SK-N-SH treated with all-trans-retinoic acid at 6 μM for 48 hours (cell line): ENCODE measurements around the gene LOXHD1.

Source experiments
- ATAC-seq: fragments of 200-7000 bp; cut with Tn5 transposase; 3 replicates; pipeline ENCODE4 v1.9.1; 2020; ENCODE audit warnings: mild to moderate bottlenecking, moderate library complexity
- ARNTL ChIP-seq: fragments of 450-650 bp; formaldehyde crosslinking; IDR thresholded peaks from 2 replicates; pipeline ENCODE4 v1.5.0; 2020; ENCODE audit warnings: low read depth, mild to moderate bottlenecking, moderate library complexity, borderline replicate concordance
- BACH2 ChIP-seq: fragments of 250-450 bp; sonication (Bioruptor Pico); IDR thresholded peaks from 2 replicates; pipeline ENCODE4 v1.9.0; 2021; ENCODE audit warnings: mild to moderate bottlenecking, borderline replicate concordance
- CSDC2 ChIP-seq: fragments of 250-450 bp; sonication (Bioruptor Pico); IDR thresholded peaks from 2 replicates; pipeline ENCODE4 v1.5.0; 2020; ENCODE audit warnings: mild to moderate bottlenecking, moderate library complexity
- ESRRG ChIP-seq: fragments of 250-450 bp; sonication (Bioruptor Pico); IDR thresholded peaks from 2 replicates; pipeline ENCODE4 v1.6.1; 2021; ENCODE audit warnings: mild to moderate bottlenecking
- GLIS3 ChIP-seq: fragments of 250-450 bp; sonication (Bioruptor Pico); IDR thresholded peaks from 2 replicates; pipeline ENCODE4 v1.5.0; 2020; ENCODE audit warnings: mild to moderate bottlenecking, moderate library complexity
- ISL1 ChIP-seq: fragments of 250-450 bp; sonication (Bioruptor Pico); IDR thresholded peaks from 2 replicates; pipeline ENCODE4 v2.1.2; 2022; ENCODE audit warnings: mild to moderate bottlenecking, moderate library complexity
- OSR1 ChIP-seq: fragments of 250-450 bp; sonication (Bioruptor Pico); IDR thresholded peaks from 2 replicates; pipeline ENCODE4 v1.8.0; 2022; ENCODE audit warnings: moderate library complexity, mild to moderate bottlenecking, inconsistent platforms
- PPARA ChIP-seq: fragments of 250-450 bp; sonication (Bioruptor Pico); IDR thresholded peaks from 2 replicates; pipeline ENCODE4 v1.5.0; 2020; ENCODE audit warnings: mild to moderate bottlenecking, borderline replicate concordance
- RARB ChIP-seq: fragments of 250-450 bp; sonication (Bioruptor Pico); IDR thresholded peaks from 2 replicates; pipeline ENCODE4 v1.8.0; 2021; ENCODE audit warnings: mild to moderate bottlenecking, moderate library complexity
- SNAI2 ChIP-seq: fragments of 250-450 bp; sonication (Bioruptor Pico); IDR thresholded peaks from 2 replicates; pipeline ENCODE4 v1.5.0; 2020; ENCODE audit warnings: mild to moderate bottlenecking, moderate library complexity
- TCF4 ChIP-seq: fragments of 250-450 bp; sonication (Bioruptor Pico); IDR thresholded peaks from 2 replicates; pipeline ENCODE4 v1.8.0; 2021; ENCODE audit warnings: mild to moderate bottlenecking, moderate library complexity, borderline replicate concordance
- TOX ChIP-seq: fragments of 250-450 bp; sonication (Bioruptor Pico); IDR thresholded peaks from 2 replicates; pipeline ENCODE4 v1.8.0; 2021; ENCODE audit warnings: mild to moderate bottlenecking, moderate library complexity, borderline replicate concordance
- ZC3H10 ChIP-seq: fragments of 250-450 bp; sonication (Bioruptor Pico); IDR thresholded peaks from 2 replicates; pipeline ENCODE4 v1.5.1; 2021; ENCODE audit warnings: mild to moderate bottlenecking, moderate library complexity
- ZFP3 ChIP-seq: fragments of 250-450 bp; sonication (Bioruptor Pico); IDR thresholded peaks from 2 replicates; pipeline ENCODE4 v1.5.0; 2020; ENCODE audit warnings: mild to moderate bottlenecking, moderate library complexity
- ZFP30 ChIP-seq: fragments of 450-650 bp; formaldehyde crosslinking; IDR thresholded peaks from 2 replicates; pipeline ENCODE4 v1.5.0; 2022; ENCODE audit warnings: mild to moderate bottlenecking, moderate library complexity
- ZNF565 ChIP-seq: fragments of 450-650 bp; formaldehyde crosslinking; conservative IDR thresholded peaks from 2 replicates; pipeline ENCODE4 v1.5.0; 2020; ENCODE audit warnings: low read depth, mild to moderate bottlenecking, moderate library complexity
- ZNF70 ChIP-seq: fragments of 450-650 bp; formaldehyde crosslinking; IDR thresholded peaks from 2 replicates; pipeline ENCODE4 v1.5.0; 2020; ENCODE audit warnings: mild to moderate bottlenecking, moderate library complexity
- ZNF8 ChIP-seq: fragments of 450-650 bp; formaldehyde crosslinking; IDR thresholded peaks from 2 replicates; pipeline ENCODE4 v1.5.0; 2020; ENCODE audit warnings: mild to moderate bottlenecking, moderate library complexity
- TF ChIP-seq, protein P1 (sequence below): fragments of 250-450 bp; sonication (Bioruptor Pico); IDR thresholded peaks from 2 replicates; pipeline ENCODE4 v1.5.1; 2021; ENCODE audit warnings: mild to moderate bottlenecking, moderate library complexity
- TF ChIP-seq, protein P2 (sequence below): fragments of 250-450 bp; sonication (Bioruptor Pico); IDR thresholded peaks from 2 replicates; pipeline ENCODE4 v1.5.1; 2020; ENCODE audit warnings: low read depth, mild to moderate bottlenecking, moderate library complexity
- TF ChIP-seq, protein P3 (sequence below): fragments of 250-450 bp; sonication (Bioruptor Pico); IDR thresholded peaks from 2 replicates; pipeline ENCODE4 v1.5.0; 2020; ENCODE audit warnings: mild to moderate bottlenecking, moderate library complexity
- TF ChIP-seq, protein P4 (sequence below): fragments of 250-450 bp; sonication (Bioruptor Pico); IDR thresholded peaks from 2 replicates; pipeline ENCODE4 v1.8.0; 2021; ENCODE audit warnings: low read depth, mild to moderate bottlenecking, moderate library complexity, borderline replicate concordance
- TF ChIP-seq, protein P5 (sequence below): fragments of 250-450 bp; sonication (Bioruptor Pico); IDR thresholded peaks from 2 replicates; pipeline ENCODE4 v1.8.0; 2020; ENCODE audit warnings: mild to moderate bottlenecking, moderate library complexity, borderline replicate concordance

The LOXHD1 gene

DNA sequence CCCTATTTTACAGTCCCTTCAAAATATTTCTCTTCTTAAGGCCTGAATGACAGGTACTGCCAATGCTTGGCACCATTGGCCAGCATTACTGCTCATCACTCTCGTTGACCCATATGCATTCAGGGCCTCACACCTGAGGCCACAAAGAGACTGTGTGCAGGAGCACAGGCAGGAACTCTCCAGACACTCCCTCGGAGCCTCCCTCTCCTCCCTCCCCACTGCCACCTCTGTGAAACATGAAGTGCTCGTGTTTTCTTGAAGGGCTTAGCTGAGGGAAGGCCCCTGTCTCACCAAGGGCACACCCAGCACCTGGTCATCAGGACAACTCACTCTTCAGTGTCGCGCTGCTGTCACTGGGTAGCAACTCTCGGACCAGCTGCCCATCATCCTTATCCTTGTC is 85.3 kb downstream of the LOXHD1 start (continued):
- TF ChIP-seq TCF4 (CRISPR knock-in tag) (no peak), ZFP3 (CRISPR knock-in tag) (no peak), PPARA (CRISPR knock-in tag) (no peak), BACH2 (CRISPR knock-in tag) (no peak), ISL1 (CRISPR knock-in tag) (no peak)

DNA sequence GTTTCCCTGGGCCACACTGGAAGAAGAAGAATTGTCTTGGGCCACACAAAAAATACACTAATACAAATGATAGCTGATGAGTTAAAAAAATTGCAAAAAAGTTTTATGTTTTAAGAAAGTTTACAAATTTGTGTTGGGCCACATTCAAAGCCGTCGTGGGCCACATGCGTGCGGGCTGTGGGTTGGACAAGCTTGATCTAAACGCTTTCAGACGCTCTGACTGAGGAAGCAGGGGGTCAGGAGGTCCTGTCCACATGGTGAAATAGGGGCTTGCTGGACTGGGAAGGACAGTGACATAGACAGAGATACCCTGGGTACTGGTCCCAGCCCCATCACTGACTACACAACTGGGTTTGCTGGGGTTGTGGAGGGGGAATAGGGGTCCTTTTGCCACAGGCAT is 86.4 kb downstream of the LOXHD1 start:
- TF ChIP-seq GLIS3 (CRISPR knock-in tag) (no peak), ZC3H10 (CRISPR knock-in tag) (no peak), ZFP30 (CRISPR knock-in tag) (no peak), ZNF70 (CRISPR knock-in tag) (no peak), CSDC2 (CRISPR knock-in tag) (no peak), BACH2 (CRISPR knock-in tag) (no peak), ZNF565 (CRISPR knock-in tag) (no peak), SNAI2 (CRISPR knock-in tag) (no peak), OSR1 (no peak), ARNTL (no peak), ISL1 (CRISPR knock-in tag) (no peak), RARB (CRISPR knock-in tag) (no peak)
- TF ChIP-seq, protein P1, sequence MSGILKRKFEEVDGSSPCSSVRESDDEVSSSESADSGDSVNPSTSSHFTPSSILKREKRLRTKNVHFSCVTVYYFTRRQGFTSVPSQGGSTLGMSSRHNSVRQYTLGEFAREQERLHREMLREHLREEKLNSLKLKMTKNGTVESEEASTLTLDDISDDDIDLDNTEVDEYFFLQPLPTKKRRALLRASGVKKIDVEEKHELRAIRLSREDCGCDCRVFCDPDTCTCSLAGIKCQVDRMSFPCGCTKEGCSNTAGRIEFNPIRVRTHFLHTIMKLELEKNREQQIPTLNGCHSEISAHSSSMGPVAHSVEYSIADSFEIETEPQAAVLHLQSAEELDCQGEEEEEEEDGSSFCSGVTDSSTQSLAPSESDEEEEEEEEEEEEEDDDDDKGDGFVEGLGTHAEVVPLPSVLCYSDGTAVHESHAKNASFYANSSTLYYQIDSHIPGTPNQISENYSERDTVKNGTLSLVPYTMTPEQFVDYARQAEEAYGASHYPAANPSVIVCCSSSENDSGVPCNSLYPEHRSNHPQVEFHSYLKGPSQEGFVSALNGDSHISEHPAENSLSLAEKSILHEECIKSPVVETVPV (CRISPR knock-in tag) = no peak
- TF ChIP-seq, protein P2, sequence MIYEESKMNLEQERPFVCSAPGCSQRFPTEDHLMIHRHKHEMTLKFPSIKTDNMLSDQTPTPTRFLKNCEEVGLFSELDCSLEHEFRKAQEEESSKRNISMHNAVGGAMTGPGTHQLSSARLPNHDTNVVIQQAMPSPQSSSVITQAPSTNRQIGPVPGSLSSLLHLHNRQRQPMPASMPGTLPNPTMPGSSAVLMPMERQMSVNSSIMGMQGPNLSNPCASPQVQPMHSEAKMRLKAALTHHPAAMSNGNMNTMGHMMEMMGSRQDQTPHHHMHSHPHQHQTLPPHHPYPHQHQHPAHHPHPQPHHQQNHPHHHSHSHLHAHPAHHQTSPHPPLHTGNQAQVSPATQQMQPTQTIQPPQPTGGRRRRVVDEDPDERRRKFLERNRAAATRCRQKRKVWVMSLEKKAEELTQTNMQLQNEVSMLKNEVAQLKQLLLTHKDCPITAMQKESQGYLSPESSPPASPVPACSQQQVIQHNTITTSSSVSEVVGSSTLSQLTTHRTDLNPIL (CRISPR knock-in tag) = no peak
- ATAC-seq = no peak

DNA sequence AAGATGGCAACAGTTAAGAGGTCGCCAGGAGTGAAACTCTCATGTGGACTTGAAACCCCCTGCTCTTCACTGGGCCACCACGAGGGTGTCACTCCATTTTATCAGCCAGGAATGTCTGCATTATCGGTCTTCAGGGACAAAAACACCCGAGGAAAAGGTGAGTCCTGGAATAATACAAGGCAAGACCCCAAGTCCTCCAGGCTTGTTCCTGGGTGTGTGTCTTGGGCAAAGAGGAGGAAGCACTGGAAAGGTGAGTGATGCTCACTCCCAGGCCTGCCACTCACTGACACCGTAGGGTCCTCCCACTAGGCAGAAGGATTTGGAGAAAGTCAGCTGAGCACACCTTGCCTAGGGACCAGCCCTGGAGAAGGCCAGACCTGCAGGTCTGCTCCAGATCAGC is 86.9 kb downstream of the LOXHD1 start:
- TF ChIP-seq RARB (CRISPR knock-in tag) = no peak
- no peak for TF ChIP-seq ZNF565 (CRISPR knock-in tag)
- TF ChIP-seq, protein P3, sequence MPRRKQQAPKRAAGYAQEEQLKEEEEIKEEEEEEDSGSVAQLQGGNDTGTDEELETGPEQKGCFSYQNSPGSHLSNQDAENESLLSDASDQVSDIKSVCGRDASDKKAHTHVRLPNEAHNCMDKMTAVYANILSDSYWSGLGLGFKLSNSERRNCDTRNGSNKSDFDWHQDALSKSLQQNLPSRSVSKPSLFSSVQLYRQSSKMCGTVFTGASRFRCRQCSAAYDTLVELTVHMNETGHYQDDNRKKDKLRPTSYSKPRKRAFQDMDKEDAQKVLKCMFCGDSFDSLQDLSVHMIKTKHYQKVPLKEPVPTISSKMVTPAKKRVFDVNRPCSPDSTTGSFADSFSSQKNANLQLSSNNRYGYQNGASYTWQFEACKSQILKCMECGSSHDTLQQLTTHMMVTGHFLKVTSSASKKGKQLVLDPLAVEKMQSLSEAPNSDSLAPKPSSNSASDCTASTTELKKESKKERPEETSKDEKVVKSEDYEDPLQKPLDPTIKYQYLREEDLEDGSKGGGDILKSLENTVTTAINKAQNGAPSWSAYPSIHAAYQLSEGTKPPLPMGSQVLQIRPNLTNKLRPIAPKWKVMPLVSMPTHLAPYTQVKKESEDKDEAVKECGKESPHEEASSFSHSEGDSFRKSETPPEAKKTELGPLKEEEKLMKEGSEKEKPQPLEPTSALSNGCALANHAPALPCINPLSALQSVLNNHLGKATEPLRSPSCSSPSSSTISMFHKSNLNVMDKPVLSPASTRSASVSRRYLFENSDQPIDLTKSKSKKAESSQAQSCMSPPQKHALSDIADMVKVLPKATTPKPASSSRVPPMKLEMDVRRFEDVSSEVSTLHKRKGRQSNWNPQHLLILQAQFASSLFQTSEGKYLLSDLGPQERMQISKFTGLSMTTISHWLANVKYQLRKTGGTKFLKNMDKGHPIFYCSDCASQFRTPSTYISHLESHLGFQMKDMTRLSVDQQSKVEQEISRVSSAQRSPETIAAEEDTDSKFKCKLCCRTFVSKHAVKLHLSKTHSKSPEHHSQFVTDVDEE (CRISPR knock-in tag) = no peak
- no peak for TF ChIP-seq ZNF8 (CRISPR knock-in tag)
- TF ChIP-seq, protein P4, sequence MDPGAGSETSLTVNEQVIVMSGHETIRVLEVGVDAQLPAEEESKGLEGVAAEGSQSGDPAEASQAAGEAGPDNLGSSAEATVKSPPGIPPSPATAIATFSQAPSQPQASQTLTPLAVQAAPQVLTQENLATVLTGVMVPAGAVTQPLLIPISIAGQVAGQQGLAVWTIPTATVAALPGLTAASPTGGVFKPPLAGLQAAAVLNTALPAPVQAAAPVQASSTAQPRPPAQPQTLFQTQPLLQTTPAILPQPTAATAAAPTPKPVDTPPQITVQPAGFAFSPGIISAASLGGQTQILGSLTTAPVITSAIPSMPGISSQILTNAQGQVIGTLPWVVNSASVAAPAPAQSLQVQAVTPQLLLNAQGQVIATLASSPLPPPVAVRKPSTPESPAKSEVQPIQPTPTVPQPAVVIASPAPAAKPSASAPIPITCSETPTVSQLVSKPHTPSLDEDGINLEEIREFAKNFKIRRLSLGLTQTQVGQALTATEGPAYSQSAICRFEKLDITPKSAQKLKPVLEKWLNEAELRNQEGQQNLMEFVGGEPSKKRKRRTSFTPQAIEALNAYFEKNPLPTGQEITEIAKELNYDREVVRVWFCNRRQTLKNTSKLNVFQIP (CRISPR knock-in tag) = no peak
- no peak for ATAC-seq

DNA sequence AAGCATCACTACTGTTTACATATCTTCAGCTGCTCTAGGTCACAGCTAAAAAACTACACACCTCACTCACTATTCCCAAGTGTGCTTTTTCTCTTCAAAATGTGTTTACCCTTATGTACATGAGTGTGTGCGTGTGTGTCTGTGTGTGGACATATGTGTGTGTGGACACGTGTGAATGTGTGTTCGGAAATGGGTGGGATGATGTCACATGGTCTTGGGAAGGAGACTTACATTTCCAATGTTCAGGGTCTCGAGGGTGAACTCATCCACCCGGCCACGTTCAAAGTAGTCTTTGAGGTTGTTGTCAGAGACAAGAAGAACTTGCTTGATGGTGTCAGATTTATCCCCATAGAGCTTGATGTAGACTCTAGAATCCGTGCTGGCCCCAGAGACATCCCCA is 87.8 kb downstream of the LOXHD1 start:
- no peak for ATAC-seq
- TF ChIP-seq SNAI2 (CRISPR knock-in tag) = no peak
- TF ChIP-seq, protein P3 (CRISPR knock-in tag) = no peak
- TF ChIP-seq BACH2 (CRISPR knock-in tag) = no peak
- TF ChIP-seq CSDC2 (CRISPR knock-in tag) = no peak
- TF ChIP-seq ZFP3 (CRISPR knock-in tag) = no peak
- TF ChIP-seq, protein P5, sequence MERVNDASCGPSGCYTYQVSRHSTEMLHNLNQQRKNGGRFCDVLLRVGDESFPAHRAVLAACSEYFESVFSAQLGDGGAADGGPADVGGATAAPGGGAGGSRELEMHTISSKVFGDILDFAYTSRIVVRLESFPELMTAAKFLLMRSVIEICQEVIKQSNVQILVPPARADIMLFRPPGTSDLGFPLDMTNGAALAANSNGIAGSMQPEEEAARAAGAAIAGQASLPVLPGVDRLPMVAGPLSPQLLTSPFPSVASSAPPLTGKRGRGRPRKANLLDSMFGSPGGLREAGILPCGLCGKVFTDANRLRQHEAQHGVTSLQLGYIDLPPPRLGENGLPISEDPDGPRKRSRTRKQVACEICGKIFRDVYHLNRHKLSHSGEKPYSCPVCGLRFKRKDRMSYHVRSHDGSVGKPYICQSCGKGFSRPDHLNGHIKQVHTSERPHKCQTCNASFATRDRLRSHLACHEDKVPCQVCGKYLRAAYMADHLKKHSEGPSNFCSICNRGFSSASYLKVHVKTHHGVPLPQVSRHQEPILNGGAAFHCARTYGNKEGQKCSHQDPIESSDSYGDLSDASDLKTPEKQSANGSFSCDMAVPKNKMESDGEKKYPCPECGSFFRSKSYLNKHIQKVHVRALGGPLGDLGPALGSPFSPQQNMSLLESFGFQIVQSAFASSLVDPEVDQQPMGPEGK = no peak
- TF ChIP-seq TCF4 (CRISPR knock-in tag) = no peak
- TF ChIP-seq ARNTL = no peak
- no peak for TF ChIP-seq ZC3H10 (CRISPR knock-in tag)
- no peak for TF ChIP-seq RARB (CRISPR knock-in tag)
- no peak for TF ChIP-seq TOX
- TF ChIP-seq, protein P4 (CRISPR knock-in tag) = no peak
- TF ChIP-seq ESRRG (CRISPR knock-in tag) = no peak
